H54 (cell line): Measurements from ENCODE around the gene OSBPL5.

ENCODE experiments used
- DNase-seq: peaks from one replicate; pipeline ENCODE4 v3.0.0; 2011; ENCODE audit warnings: low spot score, mixed read lengths; ENCODE audit not compliant: insufficient read length
- FAIRE-seq: peaks from 3 replicates; lab custom pipeline; 2011; peaks lifted over from hg19 to GRCh38; lab: Jason Lieb, UNC
- POLR2A ChIP-seq: IDR thresholded peaks from 2 replicates; pipeline ENCODE4 v1.6.1; 2011; ENCODE audit warnings: low read depth, mild to moderate bottlenecking, low read length

Gene OSBPL5

GRCh38 chr11:3044004-3044403, 121.1 kb downstream of the OSBPL5 start:
- TF ChIP-seq POLR2A = no peak
- FAIRE-seq (no peak), DNase-seq (no peak)

GRCh38 chr11:3043315-3043871, 121.7 kb downstream of the OSBPL5 start:
- TF ChIP-seq POLR2A = no peak
- DNase-seq (no peak), FAIRE-seq (no peak)

GRCh38 chr11:3042496-3043314, 122.4 kb downstream of the OSBPL5 start:
- no peak for DNase-seq
- FAIRE-seq = no peak

GRCh38 chr11:3041699-3042441, 123.2 kb downstream of the OSBPL5 start:
- no peak for TF ChIP-seq POLR2A
- no peak for FAIRE-seq

More at GRCh38 chr11:3042496-3043314, 122.4 kb downstream of the OSBPL5 start:
- no peak for TF ChIP-seq POLR2A

GRCh38 chr11:3040881-3041280, 124.2 kb downstream of the OSBPL5 start:
- TF ChIP-seq POLR2A = no peak
- FAIRE-seq (no peak), DNase-seq (no peak)

More at GRCh38 chr11:3041699-3042441, 123.2 kb downstream of the OSBPL5 start:
- no peak for DNase-seq

- FAIRE-seq (no peak), DNase-seq (no peak)
- TF ChIP-seq POLR2A = no peak
Measured at GRCh38 chr11:3037945-3038271, 127.2 kb downstream of the OSBPL5 start.
